HG03064 (cell line): ENCODE results near the gene WFS1.

Experiments used
- ATAC-seq: cut with Tn5 transposase; IDR thresholded peaks from one replicate; pipeline ENCODE4 v1.9.1; 2021; ENCODE audit warnings: low read depth; ENCODE audit not compliant: unreplicated experiment

Gene WFS1

GRCh38 chr4:6278801-6279197 is 9.1 kb downstream of the WFS1 start:
- ATAC-seq = peak; percentile 86

- no peak for ATAC-seq
Observed at GRCh38 chr4:6279582-6280289, 10.1 kb downstream of the WFS1 start.

GRCh38 chr4:6280365-6280996 is 10.8 kb downstream of the WFS1 start:
- no peak for ATAC-seq

- ATAC-seq = no peak
Observed at GRCh38 chr4:6281436-6282313, 12.0 kb downstream of the WFS1 start.

- no peak for ATAC-seq
Observed at GRCh38 chr4:6282314-6282771, 12.7 kb downstream of the WFS1 start.

- ATAC-seq = no peak
Observed at GRCh38 chr4:6283282-6283681, 13.6 kb downstream of the WFS1 start.

- no peak for ATAC-seq
Observed at GRCh38 chr4:6287017-6287788, 17.6 kb downstream of the WFS1 start.

GRCh38 chr4:6288342-6288741 is 18.7 kb downstream of the WFS1 start:
- no peak for ATAC-seq

GRCh38 chr4:6288871-6289270 is 19.2 kb downstream of the WFS1 start:
- ATAC-seq = no peak

- ATAC-seq = no peak
Observed at GRCh38 chr4:6290256-6290655, 20.6 kb downstream of the WFS1 start.

GRCh38 chr4:6290769-6291547 is 21.3 kb downstream of the WFS1 start:
- no peak for ATAC-seq

GRCh38 chr4:6291784-6292297 is 22.2 kb downstream of the WFS1 start:
- no peak for ATAC-seq

GRCh38 chr4:6292376-6293096 is 22.9 kb downstream of the WFS1 start:
- no peak for ATAC-seq

GRCh38 chr4:6293097-6293445 is 23.4 kb downstream of the WFS1 start:
- no peak for ATAC-seq

GRCh38 chr4:6293661-6294060 is 24.0 kb downstream of the WFS1 start:
- no peak for ATAC-seq

- ATAC-seq = no peak
Observed at GRCh38 chr4:6294705-6295421, 25.2 kb downstream of the WFS1 start.

- ATAC-seq = no peak
Observed at GRCh38 chr4:6295495-6295894, 25.8 kb downstream of the WFS1 start.

GRCh38 chr4:6296026-6296425 is 26.4 kb downstream of the WFS1 start:
- no peak for ATAC-seq
